Left kidney (tissue), 2 donors: ENCODE results near the gene FGD3. TPM values are rescaled to one million over a fixed set of nuclear protein-coding genes. Genes with fewer than 3 reads are reported as not detected.

Experiments used
- DNase-seq: peaks from one replicate; pipeline ENCODE4 v3.0.0-alpha.2; 2013
- polyA plus RNA-seq: library from polyadenylated mRNA; unstranded; fragments of 120-200 nt; gene quantifications from one replicate; pipeline ENCODE4 v1.2.1, GENCODE V29; 2013; ENCODE audit not compliant: insufficient read length

Gene FGD3
- polyA plus RNA-seq, 1 donor: 6.5 TPM

DNA sequence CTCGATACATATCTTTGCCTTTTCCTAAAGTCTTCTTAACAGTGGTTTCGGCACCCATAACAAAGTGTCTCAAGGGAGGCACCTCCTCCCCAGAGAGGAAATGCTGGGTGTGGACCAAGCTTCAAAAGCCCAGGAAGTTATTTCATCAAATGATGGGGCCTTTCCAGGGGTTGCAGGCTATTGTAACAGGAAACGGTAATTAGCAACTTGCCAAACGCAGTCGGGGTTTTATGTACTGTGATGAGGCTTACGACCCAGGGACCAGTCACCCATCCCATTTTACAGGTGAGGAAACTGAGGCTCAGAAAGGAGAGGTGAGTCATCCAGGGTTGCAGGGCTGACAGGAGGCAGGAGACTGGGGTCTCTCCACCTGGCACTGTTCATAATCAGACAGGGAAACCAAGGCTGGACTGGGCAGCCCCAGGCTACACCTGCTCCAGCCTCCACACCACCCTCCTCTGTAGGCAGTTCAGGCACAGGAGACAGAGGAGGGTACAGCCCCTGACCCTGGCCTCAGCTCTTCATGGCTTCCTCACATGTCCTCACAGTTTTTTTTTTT is 81.2 kb downstream of the FGD3 start:
- DNase-seq: no peak

DNA sequence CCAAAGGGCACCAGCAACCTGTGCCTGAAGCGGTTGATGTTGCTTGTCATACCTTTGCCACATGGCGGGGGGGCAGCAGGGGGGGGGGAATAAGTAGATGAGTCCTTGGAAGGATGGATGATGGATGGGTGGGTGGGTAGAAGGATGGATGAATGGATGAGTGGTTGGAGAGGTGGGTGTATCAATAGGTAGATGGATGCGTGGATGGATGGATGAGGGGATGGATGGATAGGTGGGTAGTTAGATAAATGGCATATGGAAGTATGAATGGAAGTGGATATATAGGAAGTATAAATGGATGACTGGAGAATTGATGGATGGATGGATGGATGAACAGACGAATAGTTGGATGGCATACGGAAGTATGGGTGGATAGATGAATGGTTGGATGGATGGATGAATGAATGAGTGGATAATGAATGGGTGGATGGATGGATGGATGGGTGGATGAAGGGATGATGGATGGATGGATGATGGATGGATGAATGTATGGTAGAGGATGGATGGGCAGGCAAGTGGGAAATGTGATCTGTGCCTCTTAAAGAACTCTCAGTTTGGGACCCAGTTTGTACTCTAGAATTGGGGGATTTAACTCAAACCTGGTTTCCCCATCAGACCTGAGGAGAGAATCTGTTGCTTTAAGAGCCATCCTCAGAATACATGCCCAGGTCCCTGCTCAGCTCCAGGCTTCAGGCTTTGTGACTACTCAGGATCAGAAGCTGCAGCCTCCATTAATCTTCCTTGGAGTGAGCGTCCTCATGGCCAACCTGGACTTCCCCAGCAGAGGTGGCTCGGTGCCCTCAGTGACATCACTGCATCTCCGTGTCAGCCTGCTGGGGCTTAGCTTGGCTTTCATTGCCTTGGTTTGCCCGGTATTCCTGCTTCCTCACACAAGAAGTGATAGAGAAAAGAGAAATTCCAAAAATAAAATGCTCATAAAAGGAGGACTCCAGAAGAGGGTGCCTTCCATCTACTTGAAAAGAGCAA is 83.6 kb downstream of the FGD3 start:
- no peak for DNase-seq

DNA sequence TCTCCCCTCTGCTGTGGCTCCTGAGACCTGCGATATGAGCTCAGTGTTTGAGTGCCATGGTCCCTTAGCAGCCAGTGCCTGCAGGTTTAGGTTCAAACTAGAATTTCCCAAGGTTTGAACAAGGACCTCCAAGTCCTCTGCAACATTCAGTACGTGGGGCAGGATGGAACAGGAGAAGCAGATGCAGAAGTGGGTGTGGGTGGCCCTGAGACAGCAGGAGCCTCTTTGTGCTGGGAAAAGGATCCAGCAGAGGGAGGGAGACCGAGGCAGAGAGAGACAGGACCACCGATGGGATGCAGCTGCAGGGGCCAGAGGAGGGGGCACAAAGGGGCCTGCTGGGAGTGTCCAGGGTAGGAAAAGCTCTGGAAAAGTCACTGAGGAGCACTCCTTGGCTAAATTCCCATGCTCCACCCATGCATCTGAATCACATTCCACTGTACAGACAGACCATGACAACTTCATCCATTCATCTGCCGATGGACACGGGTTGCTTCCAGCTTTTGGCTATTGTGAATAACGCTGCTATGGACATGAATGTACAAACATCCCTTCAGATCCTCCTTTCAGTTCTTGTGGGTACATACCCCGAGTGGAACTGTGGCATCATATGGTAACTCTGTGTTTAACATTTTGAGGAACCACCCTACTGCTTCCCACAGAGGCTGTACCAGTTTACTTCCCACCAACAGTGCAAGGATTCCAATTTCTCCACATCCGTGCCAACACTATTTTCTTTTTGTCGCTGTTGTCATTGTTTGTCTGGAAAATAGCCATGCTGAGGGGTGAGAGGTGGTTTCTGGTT is 84.5 kb downstream of the FGD3 start:
- DNase-seq: no peak

DNA sequence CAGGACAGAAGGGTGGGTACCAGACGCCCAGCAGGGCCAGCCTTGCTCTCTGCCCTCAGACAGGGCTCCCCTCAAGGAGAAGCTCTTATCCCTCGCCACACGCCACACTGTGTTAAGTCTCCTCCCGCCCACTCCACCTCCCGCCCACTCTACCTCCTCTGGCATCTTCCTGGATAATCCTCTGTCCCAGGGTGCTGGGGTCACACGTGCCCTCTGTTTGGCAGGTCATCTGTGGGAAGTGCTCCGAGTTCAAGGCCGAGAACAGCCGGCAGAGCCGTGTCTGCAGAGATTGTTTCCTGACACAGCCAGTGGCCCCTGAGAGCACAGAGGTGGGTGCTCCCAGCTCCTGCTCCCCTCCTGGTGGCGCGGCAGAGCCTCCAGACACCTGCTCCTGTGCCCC is 85.2 kb downstream of the FGD3 start:
- no peak for DNase-seq

DNA sequence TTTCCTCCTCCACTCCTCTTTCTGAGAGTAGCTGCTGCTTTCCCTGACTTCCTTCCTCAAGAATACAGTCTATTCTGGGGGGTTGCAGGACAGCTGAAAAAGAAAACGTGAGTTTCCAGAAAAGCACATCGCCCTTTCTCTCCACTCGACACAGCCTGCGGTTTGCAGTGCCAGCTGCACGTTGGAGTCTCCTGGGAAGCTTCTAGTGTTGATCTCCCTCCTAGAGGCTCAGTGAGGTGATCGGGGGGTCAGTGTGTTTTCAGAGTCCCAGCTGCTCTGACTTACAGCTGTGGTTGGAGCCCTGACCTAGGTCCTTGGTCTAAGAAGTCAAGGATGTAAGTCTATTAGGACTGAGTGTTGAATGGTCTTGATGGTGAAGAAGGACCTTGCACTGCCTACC is 86.2 kb downstream of the FGD3 start:
- DNase-seq: no peak

DNA sequence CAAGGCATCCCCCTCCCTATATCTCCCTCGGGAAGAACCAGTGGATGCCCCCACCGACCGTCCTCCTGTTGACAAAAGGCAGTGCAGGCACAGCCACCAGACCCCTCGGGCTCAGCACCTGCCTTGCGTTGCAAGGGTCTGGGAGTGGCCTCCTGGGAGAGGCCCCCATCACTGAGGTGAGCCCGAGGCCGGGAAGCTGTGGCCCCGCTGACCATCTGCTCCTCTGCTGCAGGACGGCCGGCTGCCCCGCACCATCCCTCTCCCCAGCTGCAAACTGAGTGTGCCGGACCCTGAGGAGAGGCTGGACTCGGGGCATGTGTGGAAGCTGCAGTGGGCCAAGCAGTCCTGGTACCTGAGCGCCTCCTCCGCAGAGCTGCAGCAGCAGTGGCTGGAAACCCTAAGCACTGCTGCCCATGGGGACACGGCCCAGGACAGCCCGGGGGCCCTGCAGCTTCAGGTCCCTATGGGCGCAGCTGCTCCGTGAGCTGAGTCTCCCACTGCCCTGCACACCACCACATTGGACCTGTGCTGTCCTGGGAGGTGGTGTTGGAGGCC is 87.9 kb downstream of the FGD3 start:
- DNase-seq: no peak

DNA sequence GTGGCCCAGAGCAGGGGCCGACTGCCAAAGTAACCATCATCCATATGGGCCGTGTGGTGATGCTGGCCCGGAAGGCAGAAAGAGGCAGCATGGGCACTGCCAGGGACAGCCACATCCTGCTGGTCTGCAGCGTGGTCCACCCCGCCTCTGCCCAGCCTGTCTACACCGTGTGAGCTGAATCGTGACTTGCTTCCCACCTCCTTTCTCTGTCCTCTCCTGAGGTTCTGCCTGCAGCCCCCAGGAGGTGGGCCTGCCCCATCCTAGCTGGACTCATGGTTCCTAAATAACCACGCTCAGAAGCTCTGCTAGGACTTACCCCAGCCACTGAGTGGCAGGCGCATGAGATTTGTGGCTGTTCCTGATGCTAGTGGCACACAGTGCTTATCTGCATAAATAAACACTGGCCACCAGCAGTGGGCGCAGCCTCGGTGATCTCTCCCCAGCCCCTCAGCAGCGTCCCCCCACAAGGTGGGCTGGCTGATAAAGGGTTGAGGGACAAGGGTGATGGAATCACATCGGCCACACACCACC is 88.6 kb downstream of the FGD3 start:
- no peak for DNase-seq

DNA sequence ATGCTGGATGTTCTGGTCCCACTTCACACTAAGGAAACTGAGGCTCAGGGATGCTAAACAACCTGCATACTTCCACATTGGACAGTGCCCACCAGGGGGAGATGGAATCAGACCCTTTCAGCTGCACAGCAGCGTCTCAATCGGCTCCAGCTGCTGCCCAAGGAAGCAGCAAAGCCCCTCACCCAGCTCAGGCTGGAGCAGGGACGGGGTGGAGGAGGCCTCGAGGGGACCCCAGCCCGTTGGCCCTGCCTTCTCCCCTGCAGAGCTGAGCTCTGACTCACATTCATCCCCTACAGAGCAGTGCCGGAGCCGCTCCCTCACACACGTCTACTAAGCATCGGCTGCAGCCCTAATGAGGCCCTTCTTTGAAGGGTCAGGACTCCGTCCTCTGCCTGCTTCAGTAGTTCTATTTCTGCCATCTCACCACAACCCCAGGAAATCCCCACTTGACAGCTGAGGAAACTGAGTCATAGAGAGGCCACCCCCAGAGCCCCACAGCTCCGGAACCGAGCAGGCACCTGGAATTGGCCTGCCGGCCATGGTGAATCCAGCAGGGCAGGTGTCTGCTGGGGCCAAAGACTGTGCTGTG is 89.7 kb downstream of the FGD3 start:
- DNase-seq: no peak

DNA sequence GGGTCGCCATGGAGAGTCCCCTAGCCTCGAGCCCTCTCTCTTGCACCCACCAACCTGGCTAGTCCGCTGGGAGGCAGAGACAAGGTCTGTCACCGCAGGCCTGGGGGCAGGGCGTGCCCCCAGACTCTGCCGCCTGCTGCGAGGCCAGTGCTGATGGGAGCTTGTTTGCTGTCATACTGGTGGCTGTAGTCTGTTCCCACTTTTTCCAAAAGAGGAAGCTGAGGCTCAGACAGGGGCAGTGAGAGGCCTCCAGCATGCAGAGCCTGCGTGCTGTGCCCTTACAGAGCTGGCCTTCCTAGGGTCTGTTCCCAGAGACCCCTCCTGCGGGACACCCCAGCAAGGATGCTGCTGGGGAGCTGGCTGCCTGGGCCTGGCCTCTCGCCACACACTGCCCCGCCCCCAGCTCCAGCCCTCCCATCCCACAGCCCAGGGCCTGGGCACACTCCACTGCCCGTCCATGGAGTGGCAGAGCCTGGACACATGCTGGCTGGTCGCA is 90.2 kb downstream of the FGD3 start:
- no peak for DNase-seq

DNA sequence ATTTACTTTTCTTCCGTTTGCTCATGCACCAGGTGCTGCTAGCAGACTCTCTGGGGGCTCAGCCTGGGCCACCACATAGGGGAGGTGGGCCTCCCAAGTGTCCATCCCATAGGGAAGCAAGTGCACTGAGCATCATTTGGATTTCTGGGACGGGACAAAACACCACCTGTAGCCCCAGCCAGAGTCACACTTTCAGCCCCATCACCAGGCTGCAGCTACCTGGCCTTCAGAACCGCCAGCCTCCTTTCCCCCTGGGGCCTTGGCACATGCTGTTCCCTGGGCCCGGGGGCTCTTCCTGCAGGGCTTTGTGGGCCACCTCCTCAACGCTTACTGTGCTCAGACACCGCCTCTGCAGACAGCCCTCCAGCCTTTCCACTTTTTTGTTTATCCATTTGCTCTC is 91.6 kb downstream of the FGD3 start:
- DNase-seq: no peak

DNA sequence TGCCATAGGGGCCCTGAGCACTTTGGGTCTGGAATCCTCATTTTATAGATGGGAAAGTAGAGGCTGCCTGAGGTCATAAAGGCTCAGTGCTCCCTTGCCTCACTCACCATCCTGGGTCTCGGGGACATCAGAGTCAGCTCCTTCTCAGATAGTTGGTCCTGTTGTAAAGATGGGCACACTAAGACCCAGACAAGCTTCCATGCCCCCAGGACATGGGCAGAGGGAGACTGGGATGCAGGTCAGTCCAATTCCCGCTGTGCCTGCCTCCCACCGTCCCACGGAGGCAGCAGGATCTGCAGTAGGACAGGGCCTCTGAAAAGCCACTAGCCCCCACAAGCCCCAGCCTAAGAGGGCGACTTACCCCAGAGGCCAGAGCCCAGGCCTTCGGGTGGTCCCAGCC is 92.1 kb downstream of the FGD3 start:
- no peak for DNase-seq

DNA sequence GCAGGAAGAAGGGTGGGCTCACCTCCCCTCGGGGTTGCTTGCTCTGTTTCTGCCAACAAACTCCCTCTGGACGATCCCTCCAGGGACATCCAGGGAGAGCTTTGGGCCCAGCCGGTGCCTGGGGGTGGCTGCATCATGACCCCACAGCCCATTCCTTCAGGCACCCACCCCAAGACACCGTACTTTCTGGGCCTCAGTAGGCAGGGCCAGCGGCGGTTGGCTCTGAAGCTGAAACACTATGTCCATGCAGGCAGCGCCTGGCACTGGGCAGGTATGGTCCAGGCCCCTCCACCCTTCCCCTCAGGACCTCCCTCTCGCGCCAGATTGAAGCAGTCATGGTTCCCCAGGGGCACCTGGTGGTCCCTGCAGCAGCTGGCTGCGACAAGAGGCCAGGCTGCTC is 92.7 kb downstream of the FGD3 start:
- no peak for DNase-seq

DNA sequence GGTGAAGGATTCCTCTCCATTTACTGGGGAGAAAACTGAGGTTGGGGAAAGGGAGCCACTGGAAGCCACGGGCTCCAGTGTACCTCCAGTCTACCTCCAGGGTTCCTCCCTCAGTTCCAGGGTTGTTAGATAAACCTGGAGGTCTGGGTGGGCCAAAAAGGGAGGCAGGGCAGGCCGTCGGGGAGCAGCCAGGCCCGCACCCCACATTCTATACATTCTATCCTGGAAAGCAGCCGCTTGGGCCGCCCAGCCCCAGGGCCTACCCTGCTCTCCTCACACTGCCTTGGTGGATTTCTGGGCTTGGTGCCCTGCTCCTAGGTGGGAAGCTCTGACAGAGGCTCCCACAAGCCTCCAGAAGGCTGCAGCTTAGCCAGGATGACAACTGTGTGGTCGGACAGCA is 93.1 kb downstream of the FGD3 start:
- DNase-seq: no peak

DNA sequence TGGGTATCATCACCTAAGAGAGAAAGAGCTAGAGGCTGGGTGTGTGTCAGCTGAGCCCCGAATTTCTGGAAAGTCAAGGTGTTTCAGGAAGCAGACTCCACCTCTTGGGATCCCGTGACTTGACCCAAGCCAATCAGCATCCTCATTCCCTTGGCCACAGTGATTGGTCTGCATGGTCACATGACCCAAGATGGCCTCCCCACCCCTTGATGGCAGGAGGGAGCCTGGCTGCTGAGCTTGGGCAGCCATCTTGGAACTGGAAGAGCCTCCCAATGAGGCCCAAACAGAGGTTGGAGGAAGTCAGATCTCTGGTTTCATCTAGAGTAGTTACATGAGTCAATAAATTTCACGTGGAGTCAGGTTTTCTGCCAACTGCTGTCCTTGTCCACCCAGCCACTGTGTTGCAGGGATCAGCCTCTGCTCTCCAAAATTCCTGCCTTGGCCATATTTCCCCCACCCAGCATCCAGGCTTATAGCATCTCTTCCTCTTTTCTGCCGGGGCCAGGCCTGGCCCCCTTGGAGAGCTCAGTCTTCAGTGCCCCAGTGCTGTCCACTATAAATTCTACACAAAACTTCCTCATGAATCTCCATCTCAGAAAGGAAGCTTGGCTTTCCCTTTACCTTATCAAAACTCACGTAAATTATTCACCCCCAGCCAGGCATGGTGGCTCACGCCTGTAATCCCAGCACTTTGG is 93.9 kb downstream of the FGD3 start:
- DNase-seq: no peak

DNA sequence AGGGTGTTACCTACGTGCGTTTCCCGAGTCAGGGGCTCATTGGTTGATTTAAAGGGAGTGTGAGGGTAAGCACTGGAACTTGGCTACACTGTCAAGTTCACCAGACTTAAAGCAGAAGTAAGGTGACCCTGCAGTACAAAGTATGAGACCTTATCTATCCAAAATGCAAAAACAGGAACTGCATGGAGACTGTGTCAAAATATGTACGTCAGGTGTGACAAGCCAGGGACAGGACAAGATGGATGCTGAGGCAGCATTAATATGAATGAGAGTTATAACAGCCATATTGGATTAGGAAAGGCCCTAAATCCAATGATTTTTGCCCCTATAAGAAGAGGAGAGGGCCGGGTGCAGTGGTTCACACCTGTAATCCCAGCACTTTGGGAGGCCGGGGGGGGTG is 95.8 kb downstream of the FGD3 start:
- DNase-seq: no peak

DNA sequence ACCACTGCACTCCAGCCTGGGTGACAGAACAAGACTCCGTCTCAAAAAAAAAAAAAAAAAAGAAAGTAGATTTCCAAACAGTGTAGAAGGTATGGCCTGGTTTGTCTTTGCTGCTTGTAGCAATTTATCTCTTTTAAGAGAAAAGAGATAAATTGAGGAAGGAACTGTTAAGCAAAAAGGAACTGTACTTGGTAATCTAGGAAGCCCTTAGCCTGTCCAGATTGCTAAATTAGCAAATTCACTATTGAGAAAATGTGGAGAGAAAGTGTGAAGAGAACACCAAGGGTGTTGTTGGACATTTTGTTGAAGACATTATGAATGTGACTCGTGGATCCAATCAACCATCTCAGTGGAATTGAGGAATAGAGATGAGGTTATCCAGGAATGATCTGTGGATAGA is 98.2 kb downstream of the FGD3 start:
- DNase-seq: no peak

DNA sequence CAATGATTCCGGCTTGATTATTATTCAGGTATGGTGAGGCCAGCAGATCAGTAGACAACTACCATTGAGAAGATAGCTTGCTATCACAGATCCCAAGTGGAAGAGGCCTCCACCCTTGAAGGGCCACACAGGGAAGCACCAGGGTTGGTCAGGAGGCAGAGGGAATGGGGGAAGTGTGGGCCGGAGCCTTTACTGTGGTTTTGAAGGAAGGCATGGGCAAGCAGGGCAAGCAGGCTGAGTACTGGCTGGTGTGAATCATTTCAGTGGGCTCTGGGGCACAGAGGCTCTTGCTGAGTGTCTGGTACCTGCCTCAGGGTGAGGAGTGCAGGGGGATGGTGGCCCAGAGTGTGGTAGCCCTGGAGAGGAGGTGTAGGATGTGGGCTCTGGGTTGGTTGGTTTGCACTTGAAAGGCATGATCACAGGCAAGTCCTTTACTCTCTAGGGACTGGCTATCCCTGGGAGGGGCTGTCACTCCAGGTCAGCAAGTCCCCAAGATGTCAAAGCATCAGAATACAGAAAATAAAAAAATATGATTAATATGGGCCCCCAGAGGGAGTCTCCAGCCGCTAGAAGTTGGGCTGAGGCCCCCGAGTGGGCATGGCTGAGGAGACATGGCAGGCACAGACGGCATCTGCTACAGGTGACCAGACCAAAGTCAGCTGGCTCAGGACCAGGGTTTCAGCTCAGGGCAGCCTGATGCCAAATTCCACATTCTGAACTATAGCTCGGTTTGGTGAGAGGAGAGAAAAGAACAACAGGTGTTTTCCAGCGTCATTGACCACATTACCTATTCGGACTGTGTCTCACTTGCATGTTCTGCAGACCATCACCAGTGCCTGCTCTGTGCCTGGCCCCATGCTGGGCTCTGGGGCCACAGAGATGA is 101.5 kb downstream of the FGD3 start:
- no peak for DNase-seq

DNA sequence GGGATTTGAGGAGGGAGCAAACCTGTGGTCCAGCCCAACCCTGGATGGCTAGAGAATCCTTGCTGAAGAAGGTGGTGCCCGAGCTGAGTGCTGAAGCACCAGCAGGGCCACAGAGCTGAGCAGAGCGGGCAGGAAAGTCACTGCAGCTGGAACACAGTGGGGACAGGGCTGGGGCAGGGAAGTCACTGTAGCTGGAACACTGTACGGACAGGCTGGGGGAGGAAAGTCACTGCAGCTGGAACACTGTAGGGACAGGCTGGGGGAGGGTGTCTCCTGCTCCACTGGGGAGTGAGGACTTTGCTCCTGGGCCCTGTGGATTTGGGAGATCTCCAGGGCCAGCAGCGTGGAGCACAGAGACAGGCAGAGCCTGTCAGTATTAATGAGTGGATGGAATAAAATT is 102.2 kb downstream of the FGD3 start:
- no peak for DNase-seq

DNA sequence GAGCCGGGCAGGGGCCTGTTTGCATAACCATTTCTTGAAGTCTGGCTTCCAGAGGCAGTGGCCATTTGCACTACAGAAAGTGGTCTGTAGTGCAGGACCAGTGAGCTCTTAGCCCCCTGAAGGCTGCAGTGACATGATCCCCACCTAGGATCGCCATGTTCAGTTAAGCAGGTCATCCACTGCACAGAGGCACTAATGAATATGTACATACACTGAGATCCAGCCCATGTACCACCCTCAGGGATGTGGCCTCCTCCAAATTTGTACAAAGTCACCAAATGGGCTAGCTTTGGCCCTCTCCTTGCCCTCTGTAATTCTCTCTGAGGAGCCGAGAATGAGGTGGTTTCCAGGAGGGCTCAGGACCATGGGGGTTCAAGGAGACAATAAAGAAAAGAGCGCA is 102.9 kb downstream of the FGD3 start:
- DNase-seq: no peak

DNA sequence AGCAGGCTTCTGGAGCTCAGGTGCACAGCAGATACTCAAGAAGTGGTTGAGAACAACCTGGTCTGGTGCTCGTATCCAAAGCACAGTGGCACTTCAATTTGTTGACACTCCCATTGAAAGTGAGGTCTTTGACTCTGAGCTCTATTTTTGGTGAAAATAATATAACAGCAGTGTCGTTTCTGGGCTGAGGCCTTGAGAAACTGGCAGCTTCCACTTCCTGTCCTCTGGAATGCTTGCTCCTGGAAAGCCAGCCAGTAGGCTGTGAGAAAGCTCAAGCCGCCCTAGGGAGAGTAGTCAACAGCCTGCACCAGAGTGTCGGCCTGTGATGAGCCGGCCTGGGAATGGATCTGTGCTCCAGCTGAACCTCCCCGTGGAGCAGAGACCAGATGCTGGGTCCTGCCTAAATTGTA is 104.4 kb downstream of the FGD3 start:
- DNase-seq: no peak
